ENCODE measurements around the gene MPL.

GRCh38 chr1:43363935-43364525 lies 26.4 kb downstream of the MPL start:
- TF ChIP-seq CTCF (conservative IDR thresholded peaks at IDR 0.05; ENCODE audit: low read depth, low read length) (no peak), EZH2 (IDR thresholded peaks at IDR 0.05; ENCODE audit: borderline replicate concordance, low read depth, low read length, poor library complexity, severe bottlenecking) (no peak)

All from A673 (cell line).